Ectodermal cell (in vitro differentiated cells): ENCODE data around the gene MCL1.

ENCODE experiments used
- H3K27ac ChIP-seq: 2 replicates; pipeline ENCODE4 v1.7.0; 2013; ENCODE audit warnings: mild to moderate bottlenecking, low read depth, low read length; ENCODE audit not compliant: insufficient read depth, poor library complexity, severe bottlenecking
- H3K27me3 ChIP-seq: 2 replicates; pipeline ENCODE4 v1.7.0; 2013; ENCODE audit warnings: mild to moderate bottlenecking, low read length; ENCODE audit not compliant: insufficient read depth, control insufficient read depth, poor library complexity, severe bottlenecking
- H3K36me3 ChIP-seq: one replicate; pipeline ENCODE4 v1.7.0; 2013; ENCODE audit warnings: low read length; ENCODE audit not compliant: control insufficient read depth, insufficient read depth
- H3K4me1 ChIP-seq: one replicate; pipeline ENCODE4 v1.7.0; 2013; ENCODE audit warnings: low read length; ENCODE audit not compliant: control insufficient read depth, insufficient read depth
- H3K4me3 ChIP-seq: 2 replicates; pipeline ENCODE4 v1.7.0; 2013; ENCODE audit warnings: low read depth, low read length, control low read depth; ENCODE audit not compliant: insufficient read depth
- H3K9me3 ChIP-seq: 2 replicates; pipeline ENCODE4 v1.7.0; 2013; ENCODE audit warnings: mild to moderate bottlenecking, low read length, moderate library complexity; ENCODE audit not compliant: control insufficient read depth
- WGBS, 2 experiments: methylation state at CpG; one replicate each; pipeline ENCODE4 v1.1.7; 2013; ENCODE audit warnings: missing lambda C conversion rate in 2 of 2; 5-methylcytosine and 5-hydroxymethylcytosine counted together

MCL1 gene

DNA sequence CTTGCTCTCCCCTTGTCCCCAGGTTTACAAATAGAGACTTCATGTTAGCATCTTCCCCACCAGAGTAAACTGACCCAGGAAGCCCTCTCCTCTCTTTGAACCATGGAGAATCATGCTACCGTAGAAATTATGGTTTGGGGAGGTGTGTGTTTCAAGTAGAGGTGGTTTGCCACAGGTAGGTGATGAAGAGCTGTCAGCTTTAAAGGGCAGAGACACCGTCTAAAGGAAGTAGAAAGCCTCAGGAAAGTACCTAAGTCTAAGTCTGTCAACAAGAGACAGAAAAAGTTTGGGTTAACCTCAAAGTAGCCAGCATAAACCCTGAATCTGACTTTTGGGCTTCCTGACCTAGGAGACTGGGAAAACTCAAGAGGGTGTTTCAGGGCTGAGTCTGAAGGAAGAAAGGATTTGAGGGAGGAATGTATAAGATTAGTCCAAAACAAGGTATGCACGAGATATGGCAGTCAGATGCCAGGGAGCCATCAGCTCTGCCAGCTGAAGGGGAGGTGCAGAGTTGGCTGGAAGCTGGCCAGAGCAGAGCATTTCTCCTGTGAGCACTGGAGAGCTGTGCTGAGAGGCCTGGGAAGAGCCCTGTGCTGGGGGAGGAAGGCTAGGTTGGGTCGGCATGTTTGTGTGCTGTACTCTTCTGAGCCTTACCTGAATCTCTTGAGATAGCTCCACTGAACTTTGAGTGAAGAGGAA is 15.9 kb downstream of the MCL1 start:
- peaks cover 37% of the 10 kb centered on the region for H3K4me1 ChIP-seq
- H3K27ac ChIP-seq = no peak overlapping the region
- H3K4me3 ChIP-seq = no peak overlapping the region
- H3K9me3 ChIP-seq = no peaks in the 10 kb centered on the region
- no peaks in the 10 kb centered on the region for H3K36me3 ChIP-seq
- 81 to 84% methylated on average over 4 of the region's 4 CpGs for WGBS, 2 experiments
- no peaks in the 10 kb centered on the region for H3K27me3 ChIP-seq

DNA sequence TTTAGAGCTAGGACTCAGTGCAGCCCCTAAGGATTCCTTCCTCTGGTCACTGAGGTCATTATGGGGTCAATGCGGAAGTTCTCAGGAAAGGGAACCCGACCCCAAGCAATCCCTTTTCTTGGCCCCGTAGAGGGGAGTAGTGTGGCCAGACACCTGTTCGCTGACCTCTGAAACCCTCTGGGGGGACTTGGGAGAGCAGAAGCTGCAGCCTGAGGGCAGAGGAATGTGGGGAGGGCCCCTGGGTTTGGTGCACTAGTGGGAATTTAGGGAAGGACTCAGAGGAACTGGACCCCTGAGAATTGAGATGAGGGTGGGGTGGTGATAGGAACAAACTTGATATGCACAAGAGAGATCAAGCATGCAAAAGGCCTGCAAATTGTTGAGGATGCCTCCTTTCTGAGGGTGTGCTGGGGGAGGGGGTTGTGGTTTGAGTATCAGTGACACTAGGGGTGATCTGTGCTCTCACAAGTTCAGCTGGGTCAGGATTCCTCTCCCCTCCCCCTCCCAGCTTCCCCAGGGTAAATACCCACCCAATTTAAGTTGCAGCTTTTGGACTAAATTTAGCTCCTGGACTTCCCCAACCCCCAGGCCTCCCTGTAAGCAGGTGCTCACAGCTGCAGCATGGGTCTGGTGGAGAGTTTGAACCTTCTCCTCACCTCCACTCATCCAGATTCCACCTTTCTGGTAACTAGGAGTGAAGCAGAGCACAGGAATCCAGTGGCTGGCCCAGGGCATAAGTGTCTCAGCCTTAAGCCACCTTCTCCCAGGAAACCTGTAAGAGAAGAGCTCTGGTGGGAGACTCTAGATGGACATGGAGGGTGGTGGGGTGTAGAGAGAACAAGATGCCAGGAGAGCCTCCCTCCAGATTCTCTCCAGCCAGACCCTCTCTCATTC is 16.7 kb downstream of the MCL1 start:
- Histone ChIP-seq H3K27ac (peak overlapping the region; percentile 98), H3K4me3 (peak overlapping the region; percentile 46), H3K9me3 (no peaks in the 10 kb centered on the region), H3K27me3 (no peaks in the 10 kb centered on the region), H3K4me1 (peaks cover 31% of the 10 kb centered on the region), H3K36me3 (no peaks in the 10 kb centered on the region)
- WGBS, 2 experiments = 5 to 9% methylated on average over 4 of the region's 4 CpGs

DNA sequence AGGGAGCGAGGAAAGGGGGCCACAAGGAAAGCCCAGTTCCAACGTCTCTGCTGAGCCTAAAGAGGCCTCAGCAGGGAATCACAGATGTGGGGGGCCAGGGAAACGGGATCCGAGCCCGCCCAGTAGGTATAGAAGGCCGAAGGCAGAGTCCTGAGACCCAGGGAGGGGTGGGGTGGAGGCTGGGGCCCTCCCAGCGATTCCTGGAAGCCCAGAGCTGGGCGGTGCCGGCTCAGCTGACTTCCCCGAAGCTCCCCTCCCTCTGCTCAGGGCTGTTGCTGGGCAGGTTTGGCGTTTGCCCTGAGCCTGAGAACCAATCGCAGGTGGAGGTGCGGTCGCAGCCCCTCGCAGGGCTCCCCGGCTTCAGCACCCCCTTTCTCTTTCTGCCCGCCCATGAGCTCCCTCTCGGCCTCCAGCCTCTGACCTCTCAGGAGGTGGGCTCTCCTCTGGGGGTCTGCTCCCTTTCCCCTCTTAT is 17.4 kb downstream of the MCL1 start:
- 0 to 1% methylated on average over 18 of the region's 18 CpGs for WGBS, 2 experiments
- Histone ChIP-seq H3K4me1 (peaks cover 28% of the 10 kb centered on the region), H3K4me3 (peak overlapping the region; percentile 46), H3K27me3 (no peaks in the 10 kb centered on the region), H3K36me3 (no peaks in the 10 kb centered on the region), H3K9me3 (no peaks in the 10 kb centered on the region), H3K27ac (peak overlapping the region; percentile 98)

DNA sequence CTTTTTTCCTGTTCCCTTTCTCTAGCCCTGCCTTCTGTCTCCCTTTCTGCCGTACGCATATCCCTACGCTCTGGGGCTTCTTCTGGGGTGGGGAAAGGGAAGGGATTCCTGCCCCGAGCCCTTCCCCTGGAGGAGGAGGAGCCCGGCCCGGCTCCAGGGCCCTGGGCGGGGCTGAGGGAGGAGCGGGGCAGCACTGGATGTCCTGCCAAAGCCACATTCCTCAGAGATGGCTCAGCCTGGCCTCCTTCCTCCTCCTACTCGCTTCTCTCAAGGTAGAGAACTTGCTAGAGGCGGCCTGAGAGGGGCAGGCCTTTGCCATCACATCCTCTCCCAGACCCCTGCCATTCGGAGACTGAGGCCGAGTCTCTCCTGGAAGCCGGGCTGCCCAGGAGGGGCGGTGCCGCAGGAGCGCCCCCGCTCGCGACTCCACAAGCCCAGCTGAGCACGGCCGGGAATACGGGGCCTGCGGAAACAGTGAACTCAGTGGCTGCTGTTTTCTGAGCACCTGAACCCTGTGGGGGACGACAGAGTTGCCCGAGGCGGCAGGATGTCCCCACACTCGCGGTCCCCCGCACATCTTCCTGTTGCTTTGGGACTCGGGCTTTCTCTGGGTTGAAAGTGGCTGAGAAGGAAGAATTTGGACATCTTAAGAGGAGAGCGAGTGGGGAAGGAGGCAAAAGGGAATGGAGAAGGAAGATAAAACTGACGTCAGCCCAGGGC is 18.0 kb downstream of the MCL1 start:
- Histone ChIP-seq H3K27me3 (no peaks in the 10 kb centered on the region), H3K9me3 (no peaks in the 10 kb centered on the region), H3K4me1 (peaks cover 31% of the 10 kb centered on the region), H3K36me3 (no peaks in the 10 kb centered on the region), H3K27ac (peak overlapping the region; percentile 98), H3K4me3 (peak overlapping the region; percentile 46)
- WGBS, 2 experiments = 0 to 1% methylated on average over 32 of the region's 32 CpGs

DNA sequence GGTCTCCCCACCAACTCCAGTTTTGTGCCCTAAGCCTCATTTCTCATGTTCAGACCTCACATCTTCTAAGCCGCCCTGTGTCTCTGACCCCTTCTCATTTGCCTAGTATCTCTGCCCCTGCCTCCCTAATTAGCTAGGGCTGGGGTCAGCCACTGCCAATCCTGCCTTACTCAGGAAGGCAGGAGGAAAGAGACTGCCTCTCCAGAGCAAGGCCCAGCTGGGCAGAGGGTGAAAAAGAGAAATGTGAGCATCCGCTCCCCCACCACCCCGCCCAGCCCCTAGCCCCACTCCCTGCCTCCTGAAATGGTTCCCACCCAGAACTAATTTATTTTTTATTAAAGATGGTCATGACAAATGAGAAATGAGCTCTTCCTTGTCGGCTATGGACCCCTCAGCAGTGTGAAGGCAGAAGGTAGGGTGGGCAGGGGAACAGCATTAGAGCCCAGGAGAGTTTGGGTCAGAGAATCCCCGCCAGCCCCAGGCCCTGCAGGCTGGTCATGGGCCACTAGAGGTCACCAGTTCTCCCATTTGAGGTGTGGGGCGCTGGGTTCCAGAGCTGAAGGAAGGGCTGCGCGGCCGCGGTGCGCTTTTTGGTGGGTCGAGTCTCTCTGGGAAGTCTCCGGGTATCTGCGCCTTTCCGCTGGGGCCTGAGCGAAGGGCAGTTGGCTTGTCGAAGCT is 18.7 kb downstream of the MCL1 start:
- no peaks in the 10 kb centered on the region for H3K9me3 ChIP-seq
- no peaks in the 10 kb centered on the region for H3K36me3 ChIP-seq
- peak overlapping the region; percentile 46 for H3K4me3 ChIP-seq
- H3K27ac ChIP-seq = peak overlapping the region; percentile 98
- no peaks in the 10 kb centered on the region for H3K27me3 ChIP-seq
- H3K4me1 ChIP-seq = peaks cover 37% of the 10 kb centered on the region
- WGBS, 2 experiments = 6 to 18% methylated on average over 15 to 17 of the region's 17 CpGs

- WGBS, 2 experiments = 47 to 50% methylated on average over 9 of the region's 9 CpGs
- H3K4me1 ChIP-seq = peaks cover 37% of the 10 kb centered on the region
- H3K4me3 ChIP-seq = no peak overlapping the region
- H3K36me3 ChIP-seq = no peaks in the 10 kb centered on the region
- H3K27ac ChIP-seq = no peak overlapping the region
- H3K9me3 ChIP-seq = no peaks in the 10 kb centered on the region
- no peaks in the 10 kb centered on the region for H3K27me3 ChIP-seq
These were observed 19.4 kb downstream of the MCL1 start for GRCh38 chr1:150560011-150560438.

- WGBS, 2 experiments = 81 to 83% methylated on average over 9 to 10 of the region's 10 CpGs
- Histone ChIP-seq H3K9me3 (no peaks in the 10 kb centered on the region), H3K4me3 (no peak overlapping the region), H3K36me3 (no peaks in the 10 kb centered on the region), H3K27ac (no peak overlapping the region), H3K27me3 (no peaks in the 10 kb centered on the region), H3K4me1 (peaks cover 37% of the 10 kb centered on the region)
These were observed 19.8 kb downstream of the MCL1 start for GRCh38 chr1:150559656-150560010.

DNA sequence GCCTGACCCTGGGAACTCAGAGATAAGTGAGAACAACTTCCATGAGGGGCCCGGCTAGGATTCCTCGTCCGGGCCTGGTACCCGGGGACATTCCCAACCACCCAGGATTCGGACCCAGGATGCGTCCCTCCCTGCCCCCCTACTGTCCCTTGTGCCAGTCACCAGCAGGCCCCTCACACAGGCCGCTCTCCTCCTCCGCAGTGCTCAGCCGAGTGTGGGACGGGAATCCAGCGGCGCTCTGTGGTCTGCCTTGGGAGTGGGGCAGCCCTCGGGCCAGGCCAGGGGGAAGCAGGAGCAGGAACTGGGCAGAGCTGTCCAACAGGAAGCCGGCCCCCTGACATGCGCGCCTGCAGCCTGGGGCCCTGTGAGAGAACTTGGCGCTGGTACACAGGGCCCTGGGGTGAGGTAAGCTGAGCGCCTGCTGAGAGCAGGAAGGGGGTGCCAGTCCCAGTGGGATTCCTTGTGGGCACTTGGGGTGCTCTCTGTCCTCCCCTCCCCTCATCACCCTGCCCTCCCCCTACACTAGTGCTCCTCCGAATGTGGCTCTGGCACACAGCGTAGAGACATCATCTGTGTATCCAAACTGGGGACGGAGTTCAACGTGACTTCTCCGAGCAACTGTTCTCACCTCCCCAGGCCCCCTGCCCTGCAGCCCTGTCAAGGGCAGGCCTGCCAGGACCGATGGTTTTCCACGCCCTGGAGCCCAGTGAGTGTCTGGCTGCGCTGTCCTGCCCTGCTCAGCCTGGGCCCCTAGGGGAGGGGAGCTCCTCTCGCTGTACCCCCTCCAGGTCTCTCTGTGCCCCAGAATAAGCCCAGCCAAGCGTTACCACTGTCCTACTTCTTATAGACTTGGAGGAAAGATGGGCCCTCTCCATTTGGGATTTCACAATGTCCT is 20.4 kb downstream of the MCL1 start:
- H3K36me3 ChIP-seq = no peaks in the 10 kb centered on the region
- H3K27me3 ChIP-seq = no peaks in the 10 kb centered on the region
- H3K4me1 ChIP-seq = peaks cover 37% of the 10 kb centered on the region
- no peak overlapping the region for H3K27ac ChIP-seq
- no peaks in the 10 kb centered on the region for H3K9me3 ChIP-seq
- no peak overlapping the region for H3K4me3 ChIP-seq
- 93 to 95% methylated on average over 28 of the region's 28 CpGs for WGBS, 2 experiments

GRCh38 chr1:150558303-150558704 is 21.1 kb downstream of the MCL1 start:
- Histone ChIP-seq H3K27ac (no peak overlapping the region), H3K9me3 (no peaks in the 10 kb centered on the region), H3K4me3 (no peak overlapping the region), H3K4me1 (peaks cover 37% of the 10 kb centered on the region), H3K27me3 (no peaks in the 10 kb centered on the region), H3K36me3 (no peaks in the 10 kb centered on the region)
- WGBS, 2 experiments = 81 to 83% methylated on average over 15 of the region's 15 CpGs
